CD4-positive, alpha-beta T cell treated with Interleukin-17A for 1 hour (primary cell): Measurements from ENCODE around the gene OR7A10.
"Not testable (repeated sequence)": the region's sequence is repeated elsewhere in the genome, so short reads cannot be mapped to it uniquely, and the experiment has no call there.

Experiments
- DNase-seq: peaks from one replicate; pipeline ENCODE4 v3.0.0-alpha.2; 2020

Gene OR7A10

DNA sequence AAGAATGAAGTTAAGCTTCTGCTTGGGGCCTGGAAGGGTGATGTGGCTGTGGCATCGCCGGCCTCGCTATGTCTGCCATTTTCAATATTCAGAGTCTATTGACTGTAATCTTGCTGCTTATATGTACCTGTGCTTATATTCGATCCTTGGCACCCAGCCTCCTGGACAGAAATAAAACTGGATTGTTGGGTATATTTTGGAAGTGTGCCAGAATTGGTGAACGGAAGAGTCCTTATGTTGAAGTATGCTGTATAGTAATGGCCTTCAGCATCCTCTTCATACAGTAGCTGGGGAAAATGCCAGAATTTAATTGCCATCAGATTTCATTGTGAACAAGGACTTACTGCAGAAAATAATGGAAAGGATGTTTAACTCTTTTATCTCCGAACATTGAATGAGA lies 56.5 kb downstream of the OR7A10 start:
- not testable (repeated sequence) for DNase-seq
